PC-3 (cell line): ENCODE results near the gene TTC34.

Source experiments
- CTCF ChIP-seq: fragments of 300-600 bp; sonication (generic); conservative IDR thresholded peaks from 2 replicates; pipeline ENCODE4 v1.5.1; 2017; ENCODE audit warnings: antibody characterized with exemption, low read depth, mild to moderate bottlenecking, low read length
- EZH2 ChIP-seq: fragments of 300-600 bp; sonication (generic); IDR thresholded peaks from one replicate; pipeline ENCODE4 v1.6.1; 2017; ENCODE audit warnings: antibody characterized with exemption, mild to moderate bottlenecking, low read length; ENCODE audit not compliant: unreplicated experiment

DNA sequence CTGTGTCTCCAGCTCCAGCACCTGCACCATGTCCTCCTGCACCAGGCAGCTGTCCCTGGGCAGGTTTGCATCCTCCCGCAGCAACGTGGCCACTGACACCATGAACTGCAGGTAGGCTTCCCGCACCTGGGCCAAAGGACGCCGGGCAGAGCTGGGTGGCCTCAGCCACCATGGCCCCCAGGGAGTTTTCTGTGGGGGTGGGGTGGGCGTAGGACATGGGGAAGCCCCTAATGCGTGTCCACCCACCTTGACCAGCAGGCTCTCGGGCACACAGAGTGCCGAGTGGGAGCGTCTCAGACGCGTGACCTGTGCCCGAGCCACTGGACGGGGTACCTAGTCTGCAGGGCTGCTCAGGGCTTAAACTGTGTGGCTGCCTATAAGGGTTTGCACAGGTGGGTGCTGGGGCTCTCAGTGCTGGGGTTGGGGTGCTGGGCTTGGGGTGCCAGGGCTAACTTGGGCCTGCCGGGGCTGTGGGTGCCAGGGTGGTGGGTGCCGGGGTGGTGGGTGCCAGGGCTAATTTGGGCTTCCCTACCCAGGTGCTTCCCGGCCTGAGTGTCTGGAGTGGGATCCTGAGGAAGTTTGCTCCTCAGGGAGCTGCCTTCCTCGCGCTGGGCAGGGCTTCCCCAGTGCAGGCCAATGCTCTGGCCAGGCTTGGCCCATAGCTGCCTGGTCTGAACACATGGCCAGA is 197.2 kb downstream of the TTC34 start:
- TF ChIP-seq CTCF, result no peak
- TF ChIP-seq EZH2, result no peak
